Measurements from ENCODE around the gene BCAS3. TPM values are rescaled to one million over a fixed set of nuclear protein-coding genes. Genes with fewer than 3 reads are reported as not detected.

The BCAS3 gene
- total and polyA plus RNA-seq, 4 donors, result 5.8 to 24.6 (median 10.1) TPM

- H3K9me3 ChIP-seq (ENCODE audit: control insufficient read depth in 4 of 4, low read length in 3 of 4), result no peaks in the 10 kb centered on the region
- no peak overlapping the region for H3K27ac ChIP-seq (ENCODE audit: low read depth in 1 of 2, low read length in 2 of 2)
- no peaks in the 10 kb centered on the region for H3K4me1 ChIP-seq (ENCODE audit: control insufficient read depth in 4 of 4, insufficient read depth in 4 of 4, low read length in 3 of 4)
- TF ChIP-seq ZBTB33 (IDR thresholded peaks at IDR 0.05) (no peak), MAX (IDR thresholded peaks at IDR 0.05) (no peak), CTCF (IDR thresholded peaks at IDR 0.05; ENCODE audit: low read depth, low read length, missing input control) (no peak), YY1 (IDR thresholded peaks at IDR 0.05) (no peak), HNF4G (IDR thresholded peaks at IDR 0.05) (no peak), FOXA1 (IDR thresholded peaks at IDR 0.05) (no peak), NR2F2 (IDR thresholded peaks at IDR 0.05) (no peak), JUND (IDR thresholded peaks at IDR 0.05) (no peak), RAD21 (IDR thresholded peaks at IDR 0.05) (no peak), EGR1 (IDR thresholded peaks at IDR 0.05; ENCODE audit: low read depth in 2 of 2) (no peak), RXRA (IDR thresholded peaks at IDR 0.05) (no peak)
- H3K36me3 ChIP-seq (ENCODE audit: control insufficient read depth in 4 of 4, insufficient read depth in 3 of 4, low read depth in 1 of 4, low read length in 3 of 4), result no peaks in the 10 kb centered on the region
- DNase-seq (ENCODE audit: low spot score), result no peak
- no peak overlapping the region for H3K4me3 ChIP-seq (ENCODE audit: low read depth in 1 of 3, low read length in 3 of 3)
- H3K27me3 ChIP-seq (ENCODE audit: control insufficient read depth in 4 of 4, insufficient read depth in 4 of 4, low read length in 3 of 4), result no peaks in the 10 kb centered on the region
- 71% methylated on average over 2 of the region's 2 CpGs for WGBS
- no peak overlapping the region for H3K9ac ChIP-seq (ENCODE audit: low read depth in 1 of 2, low read length in 2 of 2)
Observed at GRCh38 chr17:61160789-61161445, 483.3 kb downstream of the BCAS3 start.

DNA sequence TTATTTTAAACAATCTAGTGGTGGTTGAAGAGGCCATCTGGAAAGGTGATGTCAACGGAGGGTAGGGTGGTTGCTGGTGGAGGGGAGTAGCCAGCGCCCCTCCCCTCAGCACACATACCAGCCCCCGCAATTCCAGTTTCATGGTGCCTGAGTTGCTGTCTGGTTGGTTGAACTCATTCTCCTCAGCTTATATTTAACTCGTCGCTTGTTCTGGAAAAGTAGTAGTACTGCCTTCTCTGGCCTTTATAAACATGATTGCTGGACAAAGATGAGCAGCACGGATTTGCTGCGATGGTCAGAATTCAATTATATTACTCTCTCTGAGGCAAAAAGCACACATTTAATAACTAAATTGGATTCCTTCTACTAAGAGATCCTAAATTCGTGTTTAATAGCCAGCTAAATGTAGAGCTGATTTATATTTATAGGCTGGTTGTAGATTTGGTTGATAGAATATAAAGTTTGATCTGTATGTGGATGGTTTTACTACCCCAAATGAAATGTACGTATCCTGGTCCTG, 484.0 kb downstream of the BCAS3 start:
- TF ChIP-seq EGR1 (IDR thresholded peaks at IDR 0.05; ENCODE audit: low read depth in 2 of 2), result no peak
- no peak for TF ChIP-seq CTCF (IDR thresholded peaks at IDR 0.05; ENCODE audit: low read depth, low read length, missing input control)
- no peak for TF ChIP-seq FOXA2 (IDR thresholded peaks at IDR 0.05)
- no peak for TF ChIP-seq RXRA (IDR thresholded peaks at IDR 0.05)
- no peak for TF ChIP-seq HNF4G (IDR thresholded peaks at IDR 0.05)
- H3K27ac ChIP-seq (ENCODE audit: low read depth in 1 of 2, low read length in 2 of 2), result no peak overlapping the region
- no peaks in the 10 kb centered on the region for H3K9me3 ChIP-seq (ENCODE audit: control insufficient read depth in 4 of 4, low read length in 3 of 4)
- H3K36me3 ChIP-seq (ENCODE audit: control insufficient read depth in 4 of 4, insufficient read depth in 3 of 4, low read depth in 1 of 4, low read length in 3 of 4), result no peaks in the 10 kb centered on the region
- H3K9ac ChIP-seq (ENCODE audit: low read depth in 1 of 2, low read length in 2 of 2), result no peak overlapping the region
- H3K4me1 ChIP-seq (ENCODE audit: control insufficient read depth in 4 of 4, insufficient read depth in 4 of 4, low read length in 3 of 4), result no peaks in the 10 kb centered on the region
- no peak overlapping the region for H3K4me3 ChIP-seq (ENCODE audit: low read depth in 1 of 3, low read length in 3 of 3)
- no peak for DNase-seq (ENCODE audit: low spot score)
- no peaks in the 10 kb centered on the region for H3K27me3 ChIP-seq (ENCODE audit: control insufficient read depth in 4 of 4, insufficient read depth in 4 of 4, low read length in 3 of 4)
- 92% methylated on average over 9 of the region's 9 CpGs for WGBS
